HEK293 (cell line): ENCODE data around the gene DENND6B.
A peak's percentile ranks its signal among the peaks of the same experiment; 100 is the strongest.

Source experiments
- EGR2 ChIP-seq: fragments of 450-650 bp; formaldehyde crosslinking; IDR thresholded peaks from 2 replicates; pipeline ENCODE4 v1.5.1; 2016; ENCODE audit warnings: low read depth, missing biosample characterization, missing genetic modification characterization
- GLI4 ChIP-seq: fragments of 450-650 bp; formaldehyde crosslinking; IDR thresholded peaks from 2 replicates; pipeline ENCODE4 v1.5.1; 2016; ENCODE audit warnings: missing biosample characterization, missing genetic modification characterization
- KLF1 ChIP-seq: fragments of 450-650 bp; formaldehyde crosslinking; IDR thresholded peaks from 2 replicates; pipeline ENCODE4 v1.5.1; 2016; ENCODE audit warnings: missing biosample characterization, missing genetic modification characterization
- TRIM28 ChIP-seq: IDR thresholded peaks from 2 replicates; pipeline ENCODE4 v1.6.1; 2011; ENCODE audit warnings: low read length, control low read depth, borderline replicate concordance
- ZBTB20 ChIP-seq: fragments of 450-650 bp; formaldehyde crosslinking; IDR thresholded peaks from 2 replicates; pipeline ENCODE4 v1.5.1; 2016; ENCODE audit warnings: missing biosample characterization, missing genetic modification characterization
- ZNF16 ChIP-seq: fragments of 450-650 bp; formaldehyde crosslinking; IDR thresholded peaks from 2 replicates; pipeline ENCODE4 v1.5.1; 2016; ENCODE audit warnings: low read depth, missing biosample characterization, missing genetic modification characterization
- ZNF169 ChIP-seq: fragments of 450-650 bp; formaldehyde crosslinking; IDR thresholded peaks from 2 replicates; pipeline ENCODE4 v1.5.1; 2016; ENCODE audit warnings: missing biosample characterization, missing genetic modification characterization
- ZNF223 ChIP-seq: fragments of 450-650 bp; formaldehyde crosslinking; IDR thresholded peaks from 2 replicates; pipeline ENCODE4 v1.5.1; 2016; ENCODE audit warnings: missing biosample characterization, missing genetic modification characterization
- ZNF239 ChIP-seq: fragments of 450-650 bp; formaldehyde crosslinking; IDR thresholded peaks from 2 replicates; pipeline ENCODE4 v1.5.1; 2016; ENCODE audit warnings: missing biosample characterization, missing genetic modification characterization
- ZNF311 ChIP-seq: fragments of 450-650 bp; formaldehyde crosslinking; IDR thresholded peaks from 2 replicates; pipeline ENCODE4 v1.5.1; 2017; ENCODE audit warnings: missing biosample characterization, missing genetic modification characterization, borderline replicate concordance
- ZNF394 ChIP-seq: fragments of 450-650 bp; formaldehyde crosslinking; IDR thresholded peaks from 2 replicates; pipeline ENCODE4 v1.5.1; 2016; ENCODE audit warnings: missing biosample characterization, missing genetic modification characterization, mild to moderate bottlenecking, moderate library complexity, borderline replicate concordance
- ZNF423 ChIP-seq: fragments of 450-650 bp; formaldehyde crosslinking; IDR thresholded peaks from 2 replicates; pipeline ENCODE4 v1.5.1; 2016; ENCODE audit warnings: missing biosample characterization, missing genetic modification characterization
- ZNF510 ChIP-seq: fragments of 450-650 bp; formaldehyde crosslinking; IDR thresholded peaks from 2 replicates; pipeline ENCODE4 v1.5.1; 2018; ENCODE audit warnings: mild to moderate bottlenecking, missing genetic modification characterization, missing biosample characterization; ENCODE audit not compliant: insufficient replicate concordance
- ZNF514 ChIP-seq: fragments of 450-650 bp; formaldehyde crosslinking; IDR thresholded peaks from 2 replicates; pipeline ENCODE4 v1.5.1; 2016; ENCODE audit warnings: missing biosample characterization, missing genetic modification characterization
- ZNF530 ChIP-seq: fragments of 450-650 bp; formaldehyde crosslinking; IDR thresholded peaks from 2 replicates; pipeline ENCODE4 v1.5.1; 2016; ENCODE audit warnings: low read depth, missing biosample characterization, missing genetic modification characterization
- ZNF610 ChIP-seq: fragments of 450-650 bp; formaldehyde crosslinking; IDR thresholded peaks from 2 replicates; pipeline ENCODE4 v1.5.1; 2016; ENCODE audit warnings: missing biosample characterization, missing genetic modification characterization, borderline replicate concordance
- ZNF623 ChIP-seq: fragments of 450-650 bp; formaldehyde crosslinking; IDR thresholded peaks from 2 replicates; pipeline ENCODE4 v1.5.1; 2016; ENCODE audit warnings: missing biosample characterization, missing genetic modification characterization
- ZNF626 ChIP-seq: fragments of 450-650 bp; sonication (Bioruptor Pico); formaldehyde crosslinking; IDR thresholded peaks from 2 replicates; pipeline ENCODE4 v1.5.1; 2018; ENCODE audit warnings: missing biosample characterization, missing genetic modification characterization, inconsistent platforms
- ZNF701 ChIP-seq: fragments of 450-650 bp; formaldehyde crosslinking; IDR thresholded peaks from 2 replicates; pipeline ENCODE4 v1.5.1; 2016; ENCODE audit warnings: missing biosample characterization, missing genetic modification characterization
- ZNF747 ChIP-seq: fragments of 450-650 bp; formaldehyde crosslinking; IDR thresholded peaks from 2 replicates; pipeline ENCODE4 v1.5.1; 2016; ENCODE audit warnings: missing biosample characterization, missing genetic modification characterization
- ZSCAN30 ChIP-seq: fragments of 450-650 bp; IDR thresholded peaks from 2 replicates; pipeline ENCODE4 v1.5.1; 2018; ENCODE audit warnings: missing biosample characterization, mild to moderate bottlenecking, missing genetic modification characterization, moderate library complexity
- TF ChIP-seq, protein P1 (sequence below): fragments of 450-650 bp; formaldehyde crosslinking; IDR thresholded peaks from 2 replicates; pipeline ENCODE4 v1.5.1; 2016; ENCODE audit warnings: missing biosample characterization, missing genetic modification characterization
- TF ChIP-seq, protein P2 (sequence below): fragments of 450-650 bp; formaldehyde crosslinking; IDR thresholded peaks from 2 replicates; pipeline ENCODE4 v1.5.1; 2017; ENCODE audit warnings: missing biosample characterization, mild to moderate bottlenecking, missing genetic modification characterization, moderate library complexity
- TF ChIP-seq, protein P3 (sequence below): fragments of 450-650 bp; formaldehyde crosslinking; IDR thresholded peaks from 2 replicates; pipeline ENCODE4 v1.5.1; 2016; ENCODE audit warnings: missing biosample characterization, missing genetic modification characterization, borderline replicate concordance
- TF ChIP-seq, protein P4 (sequence below): fragments of 450-650 bp; formaldehyde crosslinking; IDR thresholded peaks from 2 replicates; pipeline ENCODE4 v1.5.1; 2017; ENCODE audit warnings: missing biosample characterization, missing genetic modification characterization
- TF ChIP-seq, protein P5 (sequence below): fragments of 450-650 bp; formaldehyde crosslinking; conservative IDR thresholded peaks from 2 replicates; pipeline ENCODE4 v1.5.1; 2016; ENCODE audit warnings: low read depth, missing biosample characterization, missing genetic modification characterization
- TF ChIP-seq, protein P6 (sequence below): fragments of 450-650 bp; formaldehyde crosslinking; IDR thresholded peaks from 2 replicates; pipeline ENCODE4 v1.5.1; 2017; ENCODE audit warnings: missing biosample characterization, missing genetic modification characterization

Gene DENND6B

DNA sequence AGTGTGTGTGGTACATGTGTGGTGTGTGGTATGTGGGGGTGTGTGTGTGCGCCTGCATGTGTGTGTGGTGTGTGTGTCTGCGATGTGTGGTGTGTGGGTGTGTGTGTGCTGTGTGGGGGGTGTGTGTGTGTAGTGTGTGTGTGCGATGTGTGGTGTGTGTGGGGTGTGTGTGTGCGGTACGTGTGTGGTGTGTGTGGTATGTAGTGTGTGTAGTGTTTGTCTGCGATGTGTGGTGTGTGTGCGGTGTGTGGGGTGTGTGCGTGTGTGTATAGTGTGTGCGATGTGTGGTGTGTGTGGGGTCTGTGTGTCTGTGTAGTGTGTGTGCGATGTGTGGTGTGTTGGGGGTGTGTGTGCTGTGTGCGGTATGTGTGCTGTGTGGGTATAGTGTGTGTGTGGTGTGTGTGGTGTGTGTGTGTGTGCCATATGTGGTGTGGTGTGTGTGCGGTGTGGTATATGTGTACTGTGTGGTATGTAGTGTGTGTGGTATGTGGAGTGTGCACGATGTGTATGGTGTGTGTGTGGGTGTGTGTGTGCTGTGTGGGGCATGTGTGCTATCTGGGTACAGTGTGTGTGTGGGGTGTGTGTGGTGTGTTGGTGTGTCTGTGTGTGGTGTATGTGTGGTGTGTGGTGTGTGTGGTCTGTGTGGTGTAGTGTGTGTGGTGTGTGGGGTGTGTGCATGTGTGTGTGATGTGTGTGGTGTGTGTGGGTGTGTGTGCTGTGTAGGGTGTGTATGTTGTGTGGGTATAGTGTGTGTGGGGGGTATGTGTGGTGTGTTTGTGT, 10.6 kb upstream of the DENND6B start (continued):
- TF ChIP-seq, protein P1, sequence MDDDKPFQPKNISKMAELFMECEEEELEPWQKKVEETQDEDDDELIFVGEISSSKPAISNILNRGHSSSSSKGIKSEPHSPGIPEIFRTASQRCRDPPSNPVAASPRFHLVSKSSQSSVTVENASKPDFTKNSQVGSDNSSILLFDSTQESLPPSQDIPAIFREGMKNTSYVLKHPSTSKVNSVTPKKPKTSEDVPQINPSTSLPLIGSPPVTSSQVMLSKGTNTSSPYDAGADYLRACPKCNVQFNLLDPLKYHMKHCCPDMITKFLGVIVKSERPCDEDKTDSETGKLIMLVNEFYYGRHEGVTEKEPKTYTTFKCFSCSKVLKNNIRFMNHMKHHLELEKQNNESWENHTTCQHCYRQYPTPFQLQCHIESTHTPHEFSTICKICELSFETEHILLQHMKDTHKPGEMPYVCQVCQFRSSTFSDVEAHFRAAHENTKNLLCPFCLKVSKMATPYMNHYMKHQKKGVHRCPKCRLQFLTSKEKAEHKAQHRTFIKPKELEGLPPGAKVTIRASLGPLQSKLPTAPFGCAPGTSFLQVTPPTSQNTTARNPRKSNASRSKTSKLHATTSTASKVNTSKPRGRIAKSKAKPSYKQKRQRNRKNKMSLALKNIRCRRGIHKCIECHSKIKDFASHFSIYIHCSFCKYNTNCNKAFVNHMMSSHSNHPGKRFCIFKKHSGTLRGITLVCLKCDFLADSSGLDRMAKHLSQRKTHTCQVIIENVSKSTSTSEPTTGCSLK (tag by site-specific recombination), result 0 out of 2 replicates have a peak, but pooled peaks have one; percentile 33
- no peak for TF ChIP-seq ZNF16 (tag by site-specific recombination)
- TF ChIP-seq ZNF311 (tag by site-specific recombination), result 0 out of 2 replicates have a peak, but pooled peaks have one; percentile 65
- no peak for TF ChIP-seq GLI4 (tag by site-specific recombination)
- TF ChIP-seq ZNF514, result no peak
- TF ChIP-seq, protein P2, sequence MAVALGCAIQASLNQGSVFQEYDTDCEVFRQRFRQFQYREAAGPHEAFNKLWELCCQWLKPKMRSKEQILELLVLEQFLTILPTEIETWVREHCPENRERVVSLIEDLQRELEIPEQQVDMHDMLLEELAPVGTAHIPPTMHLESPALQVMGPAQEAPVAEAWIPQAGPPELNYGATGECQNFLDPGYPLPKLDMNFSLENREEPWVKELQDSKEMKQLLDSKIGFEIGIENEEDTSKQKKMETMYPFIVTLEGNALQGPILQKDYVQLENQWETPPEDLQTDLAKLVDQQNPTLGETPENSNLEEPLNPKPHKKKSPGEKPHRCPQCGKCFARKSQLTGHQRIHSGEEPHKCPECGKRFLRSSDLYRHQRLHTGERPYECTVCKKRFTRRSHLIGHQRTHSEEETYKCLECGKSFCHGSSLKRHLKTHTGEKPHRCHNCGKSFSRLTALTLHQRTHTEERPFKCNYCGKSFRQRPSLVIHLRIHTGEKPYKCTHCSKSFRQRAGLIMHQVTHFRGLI (tag by site-specific recombination), result no peak
- peak; percentile 62 for TF ChIP-seq EGR2 (tag by site-specific recombination)
- TF ChIP-seq, protein P3, sequence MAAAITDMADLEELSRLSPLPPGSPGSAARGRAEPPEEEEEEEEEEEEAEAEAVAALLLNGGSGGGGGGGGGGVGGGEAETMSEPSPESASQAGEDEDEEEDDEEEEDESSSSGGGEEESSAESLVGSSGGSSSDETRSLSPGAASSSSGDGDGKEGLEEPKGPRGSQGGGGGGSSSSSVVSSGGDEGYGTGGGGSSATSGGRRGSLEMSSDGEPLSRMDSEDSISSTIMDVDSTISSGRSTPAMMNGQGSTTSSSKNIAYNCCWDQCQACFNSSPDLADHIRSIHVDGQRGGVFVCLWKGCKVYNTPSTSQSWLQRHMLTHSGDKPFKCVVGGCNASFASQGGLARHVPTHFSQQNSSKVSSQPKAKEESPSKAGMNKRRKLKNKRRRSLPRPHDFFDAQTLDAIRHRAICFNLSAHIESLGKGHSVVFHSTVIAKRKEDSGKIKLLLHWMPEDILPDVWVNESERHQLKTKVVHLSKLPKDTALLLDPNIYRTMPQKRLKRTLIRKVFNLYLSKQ (tag by site-specific recombination), result no peak
- 0 out of 2 replicates have a peak, but pooled peaks have one; percentile 33 for TF ChIP-seq ZNF169 (tag by site-specific recombination)
- no peak for TF ChIP-seq ZNF610
- no peak for TF ChIP-seq ZNF530 (tag by site-specific recombination)
- TF ChIP-seq ZNF239, result peak; percentile 46
- TF ChIP-seq ZNF747 (tag by site-specific recombination), result no peak
- TF ChIP-seq KLF1 (tag by site-specific recombination), result no peak
- no peak for TF ChIP-seq ZNF223 (tag by site-specific recombination)
- TF ChIP-seq, protein P4, sequence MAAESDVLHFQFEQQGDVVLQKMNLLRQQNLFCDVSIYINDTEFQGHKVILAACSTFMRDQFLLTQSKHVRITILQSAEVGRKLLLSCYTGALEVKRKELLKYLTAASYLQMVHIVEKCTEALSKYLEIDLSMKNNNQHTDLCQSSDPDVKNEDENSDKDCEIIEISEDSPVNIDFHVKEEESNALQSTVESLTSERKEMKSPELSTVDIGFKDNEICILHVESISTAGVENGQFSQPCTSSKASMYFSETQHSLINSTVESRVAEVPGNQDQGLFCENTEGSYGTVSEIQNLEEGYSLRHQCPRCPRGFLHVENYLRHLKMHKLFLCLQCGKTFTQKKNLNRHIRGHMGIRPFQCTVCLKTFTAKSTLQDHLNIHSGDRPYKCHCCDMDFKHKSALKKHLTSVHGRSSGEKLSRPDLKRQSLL (tag by site-specific recombination), result no peak
- no peak for TF ChIP-seq ZNF423 (tag by site-specific recombination)
- TF ChIP-seq ZNF701 (tag by site-specific recombination), result peak; percentile 30; the same call in 1 of the 2 replicates
- TF ChIP-seq ZNF510 (tag by site-specific recombination), result no peak
- TF ChIP-seq ZSCAN30, result no peak
- TF ChIP-seq, protein P5, sequence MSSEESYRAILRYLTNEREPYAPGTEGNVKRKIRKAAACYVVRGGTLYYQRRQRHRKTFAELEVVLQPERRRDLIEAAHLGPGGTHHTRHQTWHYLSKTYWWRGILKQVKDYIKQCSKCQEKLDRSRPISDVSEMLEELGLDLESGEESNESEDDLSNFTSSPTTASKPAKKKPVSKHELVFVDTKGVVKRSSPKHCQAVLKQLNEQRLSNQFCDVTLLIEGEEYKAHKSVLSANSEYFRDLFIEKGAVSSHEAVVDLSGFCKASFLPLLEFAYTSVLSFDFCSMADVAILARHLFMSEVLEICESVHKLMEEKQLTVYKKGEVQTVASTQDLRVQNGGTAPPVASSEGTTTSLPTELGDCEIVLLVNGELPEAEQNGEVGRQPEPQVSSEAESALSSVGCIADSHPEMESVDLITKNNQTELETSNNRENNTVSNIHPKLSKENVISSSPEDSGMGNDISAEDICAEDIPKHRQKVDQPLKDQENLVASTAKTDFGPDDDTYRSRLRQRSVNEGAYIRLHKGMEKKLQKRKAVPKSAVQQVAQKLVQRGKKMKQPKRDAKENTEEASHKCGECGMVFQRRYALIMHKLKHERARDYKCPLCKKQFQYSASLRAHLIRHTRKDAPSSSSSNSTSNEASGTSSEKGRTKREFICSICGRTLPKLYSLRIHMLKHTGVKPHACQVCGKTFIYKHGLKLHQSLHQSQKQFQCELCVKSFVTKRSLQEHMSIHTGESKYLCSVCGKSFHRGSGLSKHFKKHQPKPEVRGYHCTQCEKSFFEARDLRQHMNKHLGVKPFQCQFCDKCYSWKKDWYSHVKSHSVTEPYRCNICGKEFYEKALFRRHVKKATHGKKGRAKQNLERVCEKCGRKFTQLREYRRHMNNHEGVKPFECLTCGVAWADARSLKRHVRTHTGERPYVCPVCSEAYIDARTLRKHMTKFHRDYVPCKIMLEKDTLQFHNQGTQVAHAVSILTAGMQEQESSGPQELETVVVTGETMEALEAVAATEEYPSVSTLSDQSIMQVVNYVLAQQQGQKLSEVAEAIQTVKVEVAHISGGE (tag by site-specific recombination), result no peak
- no peak; the same call in 1 of the 2 replicates for TF ChIP-seq ZBTB20 (tag by site-specific recombination)
- TF ChIP-seq ZNF626 (tag by site-specific recombination), result no peak
- TF ChIP-seq, protein P6, sequence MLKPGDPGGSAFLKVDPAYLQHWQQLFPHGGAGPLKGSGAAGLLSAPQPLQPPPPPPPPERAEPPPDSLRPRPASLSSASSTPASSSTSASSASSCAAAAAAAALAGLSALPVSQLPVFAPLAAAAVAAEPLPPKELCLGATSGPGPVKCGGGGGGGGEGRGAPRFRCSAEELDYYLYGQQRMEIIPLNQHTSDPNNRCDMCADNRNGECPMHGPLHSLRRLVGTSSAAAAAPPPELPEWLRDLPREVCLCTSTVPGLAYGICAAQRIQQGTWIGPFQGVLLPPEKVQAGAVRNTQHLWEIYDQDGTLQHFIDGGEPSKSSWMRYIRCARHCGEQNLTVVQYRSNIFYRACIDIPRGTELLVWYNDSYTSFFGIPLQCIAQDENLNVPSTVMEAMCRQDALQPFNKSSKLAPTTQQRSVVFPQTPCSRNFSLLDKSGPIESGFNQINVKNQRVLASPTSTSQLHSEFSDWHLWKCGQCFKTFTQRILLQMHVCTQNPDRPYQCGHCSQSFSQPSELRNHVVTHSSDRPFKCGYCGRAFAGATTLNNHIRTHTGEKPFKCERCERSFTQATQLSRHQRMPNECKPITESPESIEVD (tag by site-specific recombination), result no peak
- TF ChIP-seq ZNF623 (tag by site-specific recombination), result no peak
- no peak for TF ChIP-seq TRIM28
- TF ChIP-seq ZNF394 (tag by site-specific recombination), result no peak
